ENCODE results near the gene GPRC5C.
"Not testable (repeated sequence)": the region's sequence is repeated elsewhere in the genome, so short reads cannot be mapped to it uniquely, and the experiment has no call there.

GPRC5C gene, protein sequence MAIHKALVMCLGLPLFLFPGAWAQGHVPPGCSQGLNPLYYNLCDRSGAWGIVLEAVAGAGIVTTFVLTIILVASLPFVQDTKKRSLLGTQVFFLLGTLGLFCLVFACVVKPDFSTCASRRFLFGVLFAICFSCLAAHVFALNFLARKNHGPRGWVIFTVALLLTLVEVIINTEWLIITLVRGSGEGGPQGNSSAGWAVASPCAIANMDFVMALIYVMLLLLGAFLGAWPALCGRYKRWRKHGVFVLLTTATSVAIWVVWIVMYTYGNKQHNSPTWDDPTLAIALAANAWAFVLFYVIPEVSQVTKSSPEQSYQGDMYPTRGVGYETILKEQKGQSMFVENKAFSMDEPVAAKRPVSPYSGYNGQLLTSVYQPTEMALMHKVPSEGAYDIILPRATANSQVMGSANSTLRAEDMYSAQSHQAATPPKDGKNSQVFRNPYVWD

DNA sequence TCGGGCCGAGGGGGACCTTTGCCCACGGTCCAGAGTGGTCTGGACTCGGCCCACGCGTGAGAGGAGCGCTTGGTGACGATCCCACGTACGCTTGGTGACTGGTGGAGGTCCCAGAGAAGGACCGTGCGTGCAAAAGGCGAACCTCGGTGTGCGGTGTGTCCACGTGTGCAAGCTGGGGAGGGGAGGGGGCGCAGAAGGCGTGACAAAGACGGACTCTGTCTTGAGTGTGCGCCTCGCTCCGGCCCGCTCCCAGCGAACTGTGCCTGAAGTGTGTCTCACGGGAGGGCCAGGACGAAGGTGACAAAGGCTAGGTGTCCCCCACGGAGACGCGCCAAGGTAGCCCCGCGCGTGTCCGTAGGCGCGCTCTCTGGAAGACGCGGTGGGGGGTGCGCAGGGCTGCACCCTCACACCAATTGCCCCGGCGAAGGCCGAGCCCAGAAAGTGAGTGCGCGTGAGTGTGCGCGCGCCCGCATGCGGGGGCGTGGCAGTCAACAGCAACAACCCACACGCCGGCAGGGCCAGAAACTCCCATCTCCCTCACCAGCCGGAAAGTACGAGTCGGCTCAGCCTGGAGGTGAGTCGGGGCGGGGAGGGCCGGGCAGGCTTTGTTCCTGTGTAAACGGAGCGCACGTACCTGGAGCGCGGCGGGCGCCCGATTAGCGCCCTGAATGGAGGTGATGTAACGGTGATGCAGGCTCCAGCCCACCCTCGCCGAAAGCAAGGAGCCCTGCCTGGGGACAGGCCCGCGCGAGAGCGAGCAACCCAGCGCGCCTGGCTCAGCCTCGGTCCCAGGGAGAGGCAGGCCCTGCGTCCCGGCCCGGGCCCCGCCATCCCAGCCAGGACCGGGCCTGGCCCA, at the start of gene GPRC5C:
GPRC5C (plus strand) TSS at position 521 of the 856 bp plus-strand sequence. CDS start 7,689 bp downstream, outside the sequence.
- peak; percentile 25 for DNase-seq

GRCh38 chr17:74383141-74383540, 48.7 kb upstream of the GPRC5C start:
- no peak for DNase-seq

- no peak for DNase-seq
These were observed 46.7 kb upstream of the GPRC5C start for GRCh38 chr17:74385201-74385600.

GRCh38 chr17:74386386-74386785, 45.5 kb upstream of the GPRC5C start:
- DNase-seq: no peak

- DNase-seq: no peak
These were observed 44.3 kb upstream of the GPRC5C start for GRCh38 chr17:74387365-74388218.

DNA sequence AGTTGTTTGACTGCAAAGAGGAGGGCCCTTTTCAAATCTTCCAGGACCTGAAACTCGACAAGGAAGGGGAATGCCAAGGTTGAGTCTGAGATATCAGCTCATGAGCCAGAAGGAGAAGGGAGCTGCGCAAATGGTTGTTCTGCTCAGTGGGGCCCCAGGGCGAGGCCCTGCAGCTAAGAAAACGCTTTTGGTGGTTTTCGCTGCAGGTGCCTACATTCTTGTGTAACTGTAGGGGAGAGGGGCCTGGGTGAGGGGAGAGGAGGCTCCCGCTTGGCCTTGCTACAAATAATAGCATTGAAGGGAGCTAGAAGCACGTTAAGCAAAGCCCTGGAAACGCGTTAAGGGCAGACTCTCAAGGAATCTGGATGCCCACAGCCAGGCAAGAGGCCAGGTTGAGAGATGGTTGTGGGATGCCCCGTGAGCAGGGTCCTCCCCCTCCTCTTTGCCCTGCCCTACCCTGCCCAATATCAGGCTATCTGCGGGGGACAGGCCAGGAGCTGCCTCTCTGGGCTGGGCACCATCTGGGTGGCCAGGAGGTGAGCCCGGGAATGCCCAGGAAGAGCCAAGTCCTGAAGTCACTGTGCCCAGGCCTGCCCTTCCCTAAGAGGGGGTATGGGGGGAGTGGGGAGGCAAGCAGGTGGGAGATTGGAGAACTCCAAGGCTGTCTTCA, 42.7 kb upstream of the GPRC5C start:
- DNase-seq: no peak

GRCh38 chr17:74389937-74390679, 41.8 kb upstream of the GPRC5C start:
- DNase-seq: no peak

- no peak for DNase-seq
These were observed 40.9 kb upstream of the GPRC5C start for GRCh38 chr17:74390680-74391653.

DNA sequence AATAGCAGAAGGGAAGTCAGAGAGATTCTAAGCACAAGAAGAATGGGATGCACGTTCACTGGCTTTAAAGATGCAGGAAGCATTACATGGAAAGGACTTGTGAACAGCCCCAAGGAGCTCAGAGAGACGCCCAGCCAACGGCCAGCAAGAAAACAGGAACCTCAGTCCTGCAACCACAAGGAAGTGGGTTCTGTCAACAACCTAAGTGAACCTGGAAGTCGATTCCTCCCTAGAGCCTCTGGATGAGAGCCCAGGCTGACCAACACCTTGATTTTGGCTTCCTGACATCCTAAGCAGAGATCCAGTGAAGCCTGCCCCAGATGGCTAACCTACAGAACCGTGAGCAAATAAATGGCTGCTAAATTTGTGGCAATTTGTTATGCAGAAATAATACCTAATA, 40.1 kb upstream of the GPRC5C start:
- no peak for DNase-seq

DNA sequence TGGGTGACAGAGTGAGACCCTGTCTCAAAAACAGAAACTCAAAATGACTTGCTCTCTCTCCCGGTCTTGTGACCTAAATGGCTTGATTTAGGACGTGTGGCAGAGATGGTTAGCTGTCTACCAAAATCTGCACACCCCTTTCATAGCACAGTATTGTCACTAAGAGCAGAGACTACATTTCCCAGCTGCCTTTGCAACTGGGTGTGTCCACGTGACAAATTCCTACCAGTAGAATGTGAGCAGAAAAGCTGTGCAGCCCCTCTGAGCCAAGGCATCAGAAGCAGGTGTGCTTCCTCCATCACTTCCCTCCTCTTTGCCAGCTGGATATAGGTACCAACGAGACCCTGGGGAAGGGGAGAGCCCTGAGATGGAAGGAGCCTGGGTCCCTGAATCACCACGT, 39.0 kb upstream of the GPRC5C start:
- no peak for DNase-seq

- no peak for DNase-seq
These were observed 38.4 kb upstream of the GPRC5C start for GRCh38 chr17:74393346-74393942.

- no peak for DNase-seq
These were observed 37.5 kb upstream of the GPRC5C start for GRCh38 chr17:74394275-74394950.

DNA sequence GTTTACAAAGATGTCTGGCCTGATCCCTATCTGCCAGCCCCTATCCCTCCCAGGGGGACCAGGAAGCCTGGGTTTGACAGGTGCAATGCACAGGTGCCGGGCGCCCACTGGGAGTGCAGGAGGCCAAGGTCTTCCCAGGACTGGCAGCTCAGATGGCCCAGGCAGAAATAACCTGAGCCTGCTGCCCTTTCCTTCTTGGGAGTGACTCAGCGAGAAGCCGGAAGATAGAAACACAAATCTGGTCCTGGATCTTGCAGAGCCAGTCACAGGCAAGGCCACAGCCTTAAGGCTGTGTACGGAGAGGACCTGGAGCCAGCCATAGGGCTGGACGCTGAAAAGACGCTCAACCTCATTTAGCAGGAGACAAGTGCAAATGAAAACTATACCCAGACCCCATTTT, 36.9 kb upstream of the GPRC5C start:
- no peak for DNase-seq

- DNase-seq: no peak
These were observed 35.3 kb upstream of the GPRC5C start for GRCh38 chr17:74396567-74396966.

DNA sequence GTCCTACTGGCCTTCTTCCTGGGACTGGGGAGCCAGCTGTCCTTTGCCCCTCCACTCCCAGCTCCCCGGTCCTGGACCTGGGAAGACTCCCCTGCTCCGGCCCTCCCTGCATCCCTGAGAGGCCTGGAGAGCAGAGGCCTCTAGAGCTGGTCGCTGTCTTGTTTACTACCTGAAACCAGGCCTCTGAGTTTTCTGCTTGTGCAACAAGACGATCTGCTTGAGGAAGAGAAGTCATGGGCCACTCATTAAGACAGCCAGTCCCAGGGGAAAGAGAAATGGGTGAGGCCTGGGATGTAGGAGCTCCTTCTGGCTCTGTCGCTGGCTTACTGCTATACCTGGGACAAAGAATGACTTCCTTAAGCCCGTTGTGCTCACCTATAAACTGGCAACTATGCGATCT, 29.8 kb upstream of the GPRC5C start:
- no peak for DNase-seq

DNA sequence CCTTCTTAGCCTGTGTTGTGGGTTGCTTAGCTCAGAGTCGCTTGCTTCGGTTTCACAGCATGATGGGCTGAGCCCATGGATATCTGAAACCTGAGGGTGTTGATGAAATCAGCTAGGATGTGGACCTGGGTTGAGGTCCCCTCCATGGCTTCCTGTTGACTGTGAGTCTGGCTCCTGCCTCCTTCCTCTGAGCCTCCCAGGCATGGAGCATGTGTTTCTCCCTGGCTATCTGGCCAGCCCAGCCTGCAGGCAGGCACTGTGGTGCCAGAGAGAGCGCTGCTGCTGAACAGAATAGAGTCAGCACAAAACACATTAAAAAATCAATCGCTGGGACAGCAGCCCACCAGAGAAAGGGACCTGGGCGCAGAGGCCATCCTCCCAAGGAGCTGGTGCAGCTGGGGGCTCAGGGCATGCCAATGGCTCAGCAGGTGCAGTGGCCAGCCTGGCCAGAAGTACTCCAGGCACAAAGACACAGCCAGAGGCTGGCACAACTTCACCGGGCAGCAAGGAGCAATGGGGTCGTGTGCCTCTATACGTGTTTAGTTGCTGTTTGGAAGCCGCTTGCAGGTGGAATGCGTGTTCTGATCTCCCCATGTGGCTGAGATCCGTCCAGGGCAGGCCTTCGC, 28.3 kb upstream of the GPRC5C start:
- no peak for DNase-seq

DNA sequence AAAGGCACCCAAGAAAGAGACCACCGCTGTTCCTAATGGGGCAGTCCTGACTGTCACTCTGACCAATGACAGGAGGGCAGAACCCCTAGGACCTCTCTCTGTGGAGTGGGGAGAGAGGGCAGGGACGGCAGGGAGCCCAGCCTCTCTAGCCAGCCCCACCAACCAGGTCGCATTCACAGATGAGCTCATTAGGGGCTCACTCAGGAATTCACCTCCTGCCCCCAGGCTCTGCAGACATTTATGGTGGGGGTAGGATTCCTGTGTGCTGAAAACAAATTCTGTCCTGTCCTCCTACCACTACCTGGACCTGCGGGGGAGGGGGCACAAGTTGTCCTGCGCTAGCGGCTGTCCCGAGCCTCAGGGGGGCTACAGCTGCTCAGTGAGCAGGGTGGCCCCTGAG, 27.7 kb upstream of the GPRC5C start:
- no peak for DNase-seq

DNA sequence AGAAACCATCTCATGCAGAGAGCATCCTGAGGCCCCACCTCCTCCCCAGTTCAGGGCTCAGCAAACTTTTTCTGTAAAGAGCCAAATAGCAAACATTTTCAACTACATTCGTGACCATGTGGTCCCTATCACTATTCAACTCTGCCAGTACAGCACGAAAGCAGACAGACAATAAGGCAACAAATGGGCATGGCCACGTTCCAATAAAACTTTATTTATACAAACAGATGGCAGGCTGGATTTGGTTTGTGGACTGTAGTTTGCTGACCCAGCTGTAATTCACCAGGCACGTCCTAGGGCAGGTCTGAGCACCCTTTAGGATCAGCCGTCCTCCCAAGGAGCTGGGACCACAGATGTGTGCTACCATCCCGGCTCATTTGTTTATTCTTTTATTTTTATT, 27.1 kb upstream of the GPRC5C start:
- no peak for DNase-seq

- not testable (repeated sequence) for DNase-seq
These were observed 26.6 kb upstream of the GPRC5C start for GRCh38 chr17:74405311-74405710.

Measured in stimulated activated naive CD4-positive, alpha-beta T cell treated with Interleukin-2 at 50 U/mL for 16 hours (primary cell).